Measurements from ENCODE around the gene GOLGA2. TPM values are rescaled to one million over a fixed set of nuclear protein-coding genes. Genes with fewer than 3 reads are reported as not detected.

GOLGA2 gene
- total RNA-seq, 1 donor from 2014 or later: 105 TPM

DNA sequence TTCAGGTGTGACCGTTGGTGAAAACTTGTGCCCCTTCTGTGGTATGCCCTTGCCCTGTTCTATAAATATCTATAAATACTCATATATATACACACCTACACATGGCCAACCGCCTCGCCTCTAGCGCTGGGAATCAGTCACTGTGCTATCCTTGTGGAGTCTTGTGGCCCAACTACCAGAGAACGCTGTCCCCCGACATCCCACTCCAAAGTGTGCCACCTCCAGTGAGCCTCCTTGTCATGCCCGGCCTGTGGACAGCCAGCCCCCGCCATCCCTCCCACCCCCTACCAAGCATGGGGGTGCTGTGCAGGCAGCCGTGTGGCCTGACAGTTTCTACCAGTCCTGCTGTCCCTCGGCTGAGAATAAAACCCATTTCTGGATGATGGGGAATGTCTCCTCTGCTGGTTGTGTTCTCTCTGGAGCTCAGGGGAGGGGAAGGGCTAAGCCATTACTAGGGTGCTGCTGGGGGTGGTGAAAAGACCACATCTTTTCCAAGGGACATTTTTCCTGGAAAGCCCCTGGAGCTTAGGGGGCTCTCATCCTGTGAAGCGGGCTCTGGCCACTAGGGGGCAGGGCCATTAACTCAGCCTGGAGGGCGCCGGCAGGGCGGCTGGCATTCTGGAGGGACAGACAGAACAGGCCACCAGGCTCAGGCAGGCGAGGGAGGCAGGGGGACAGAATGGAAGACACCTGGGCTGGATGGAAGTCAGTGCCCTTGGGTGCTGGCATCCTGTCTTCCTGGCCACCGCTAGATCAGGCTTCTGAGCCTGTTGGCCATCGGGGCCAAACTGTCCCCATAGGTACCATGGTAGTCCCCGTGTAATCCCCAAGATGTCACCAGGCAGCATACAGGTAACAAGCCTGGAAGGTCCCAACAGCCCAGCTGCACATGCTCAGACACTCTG is 20.7 kb downstream of the GOLGA2 start:
- Mint-ChIP-seq H3K4me1 (ENCODE audit: low read depth, unreplicated experiment) (peaks cover 13% of the 10 kb centered on the region), H3K4me3 (ENCODE audit: unreplicated experiment) (no peak overlapping the region), H3K36me3 (ENCODE audit: low read depth, unreplicated experiment) (peaks cover 11% of the 10 kb centered on the region), H3K27me3 (ENCODE audit: low read depth, unreplicated experiment) (no peaks in the 10 kb centered on the region), H3K9me3 (ENCODE audit: unreplicated experiment) (no peaks in the 10 kb centered on the region), H3K27ac (ENCODE audit: unreplicated experiment) (peak overlapping the region; percentile 83)
- Histone ChIP-seq H3K4me2 (ENCODE audit: low read length) (no peak overlapping the region), H3K27me3 (ENCODE audit: insufficient read depth, low read length) (no peaks in the 10 kb centered on the region), H2AFZ (ENCODE audit: low read depth, low read length) (no peak overlapping the region), H3K27ac (ENCODE audit: low read depth, low read length) (no peak overlapping the region), H3K36me3 (ENCODE audit: insufficient read depth, low read length) (peaks cover 20% of the 10 kb centered on the region), H3K4me1 (ENCODE audit: insufficient read depth, low read length) (peaks cover 10% of the 10 kb centered on the region), H3K4me3 (ENCODE audit: insufficient read depth, low read depth, low read length) (no peak overlapping the region), H4K20me1 (ENCODE audit: insufficient read depth, low read length) (peaks cover 48% of the 10 kb centered on the region), H3K9ac (ENCODE audit: low read length) (no peak overlapping the region), H3K9me3 (ENCODE audit: insufficient read depth, low read depth, low read length) (no peaks in the 10 kb centered on the region), H3K79me2 (ENCODE audit: insufficient read depth, low read length) (peaks cover 3% of the 10 kb centered on the region)
- no peak for TF ChIP-seq EZH2 (IDR thresholded peaks at IDR 0.05; ENCODE audit: insufficient read depth, low read length)
- TF ChIP-seq, protein P1, sequence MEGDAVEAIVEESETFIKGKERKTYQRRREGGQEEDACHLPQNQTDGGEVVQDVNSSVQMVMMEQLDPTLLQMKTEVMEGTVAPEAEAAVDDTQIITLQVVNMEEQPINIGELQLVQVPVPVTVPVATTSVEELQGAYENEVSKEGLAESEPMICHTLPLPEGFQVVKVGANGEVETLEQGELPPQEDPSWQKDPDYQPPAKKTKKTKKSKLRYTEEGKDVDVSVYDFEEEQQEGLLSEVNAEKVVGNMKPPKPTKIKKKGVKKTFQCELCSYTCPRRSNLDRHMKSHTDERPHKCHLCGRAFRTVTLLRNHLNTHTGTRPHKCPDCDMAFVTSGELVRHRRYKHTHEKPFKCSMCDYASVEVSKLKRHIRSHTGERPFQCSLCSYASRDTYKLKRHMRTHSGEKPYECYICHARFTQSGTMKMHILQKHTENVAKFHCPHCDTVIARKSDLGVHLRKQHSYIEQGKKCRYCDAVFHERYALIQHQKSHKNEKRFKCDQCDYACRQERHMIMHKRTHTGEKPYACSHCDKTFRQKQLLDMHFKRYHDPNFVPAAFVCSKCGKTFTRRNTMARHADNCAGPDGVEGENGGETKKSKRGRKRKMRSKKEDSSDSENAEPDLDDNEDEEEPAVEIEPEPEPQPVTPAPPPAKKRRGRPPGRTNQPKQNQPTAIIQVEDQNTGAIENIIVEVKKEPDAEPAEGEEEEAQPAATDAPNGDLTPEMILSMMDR (IDR thresholded peaks at IDR 0.05; ENCODE audit: insufficient read depth, low read depth, low read length): peak; percentile 76
- no peak for FAIRE-seq
- no peak for DNase-seq (ENCODE audit: low read depth)

DNA sequence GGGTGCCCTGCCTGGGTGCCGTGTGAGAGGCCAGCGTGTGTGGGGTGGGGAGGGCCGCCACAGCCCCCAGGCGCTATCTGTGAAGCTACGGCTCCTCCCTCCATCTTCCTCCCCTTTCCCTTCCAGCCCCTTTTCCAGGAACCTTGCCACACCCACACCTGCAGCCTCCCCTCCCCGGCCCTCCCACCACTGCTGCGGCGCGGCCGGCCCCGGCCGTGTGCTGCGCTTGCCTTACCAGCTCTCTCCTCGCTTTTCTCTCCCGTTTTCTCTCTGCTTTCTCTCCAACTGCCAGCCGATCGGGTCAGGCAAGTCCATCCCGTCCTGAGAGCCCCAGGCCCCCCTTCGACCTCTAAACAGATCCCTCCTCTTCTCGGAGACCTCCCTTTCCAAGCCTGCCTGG is 21.4 kb downstream of the GOLGA2 start:
- Histone ChIP-seq H3K4me2 (ENCODE audit: low read length) (no peak overlapping the region), H3K9ac (ENCODE audit: low read length) (no peak overlapping the region), H3K27ac (ENCODE audit: low read depth, low read length) (no peak overlapping the region), H3K27me3 (ENCODE audit: insufficient read depth, low read length) (no peaks in the 10 kb centered on the region), H3K36me3 (ENCODE audit: insufficient read depth, low read length) (peaks cover 14% of the 10 kb centered on the region), H3K4me3 (ENCODE audit: insufficient read depth, low read depth, low read length) (no peak overlapping the region), H3K79me2 (ENCODE audit: insufficient read depth, low read length) (peaks cover 3% of the 10 kb centered on the region), H3K9me3 (ENCODE audit: insufficient read depth, low read depth, low read length) (no peaks in the 10 kb centered on the region), H4K20me1 (ENCODE audit: insufficient read depth, low read length) (peaks cover 42% of the 10 kb centered on the region), H2AFZ (ENCODE audit: low read depth, low read length) (no peak overlapping the region), H3K4me1 (ENCODE audit: insufficient read depth, low read length) (peaks cover 10% of the 10 kb centered on the region)
- Mint-ChIP-seq H3K27ac (ENCODE audit: unreplicated experiment) (peak overlapping the region; percentile 83), H3K27me3 (ENCODE audit: low read depth, unreplicated experiment) (no peaks in the 10 kb centered on the region), H3K4me1 (ENCODE audit: low read depth, unreplicated experiment) (peaks cover 13% of the 10 kb centered on the region), H3K9me3 (ENCODE audit: unreplicated experiment) (no peaks in the 10 kb centered on the region), H3K36me3 (ENCODE audit: low read depth, unreplicated experiment) (peaks cover 15% of the 10 kb centered on the region), H3K4me3 (ENCODE audit: unreplicated experiment) (no peak overlapping the region)
- FAIRE-seq: no peak
- no peak for DNase-seq (ENCODE audit: low read depth)
- TF ChIP-seq, protein P1 (IDR thresholded peaks at IDR 0.05; ENCODE audit: insufficient read depth, low read depth, low read length): no peak
- no peak for TF ChIP-seq EZH2 (IDR thresholded peaks at IDR 0.05; ENCODE audit: insufficient read depth, low read length)

DNA sequence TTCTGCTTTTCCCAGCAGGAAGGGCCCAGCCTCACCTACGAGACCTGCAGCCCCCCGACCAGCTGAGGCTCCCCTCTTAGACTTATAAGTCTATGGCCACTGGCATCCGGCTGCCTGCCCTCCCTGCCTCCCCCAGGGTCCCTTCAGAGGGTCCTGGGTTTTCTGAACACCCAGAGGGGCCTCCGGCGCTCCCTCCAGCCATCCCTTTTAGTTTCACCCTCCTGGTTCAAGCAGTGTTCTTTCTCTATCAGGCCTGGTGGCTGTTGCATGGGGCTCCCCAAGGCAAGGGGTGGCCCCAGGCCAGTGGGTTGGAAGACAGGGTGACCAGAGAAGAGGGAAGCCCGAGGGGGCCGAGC is 21.8 kb downstream of the GOLGA2 start:
- Histone ChIP-seq H2AFZ (ENCODE audit: low read depth, low read length) (no peak overlapping the region), H3K4me2 (ENCODE audit: low read length) (no peak overlapping the region), H3K9ac (ENCODE audit: low read length) (no peak overlapping the region), H3K27me3 (ENCODE audit: insufficient read depth, low read length) (no peaks in the 10 kb centered on the region), H3K27ac (ENCODE audit: low read depth, low read length) (no peak overlapping the region), H3K9me3 (ENCODE audit: insufficient read depth, low read depth, low read length) (no peaks in the 10 kb centered on the region), H3K79me2 (ENCODE audit: insufficient read depth, low read length) (peaks cover 3% of the 10 kb centered on the region), H3K4me3 (ENCODE audit: insufficient read depth, low read depth, low read length) (no peak overlapping the region), H3K36me3 (ENCODE audit: insufficient read depth, low read length) (peaks cover 11% of the 10 kb centered on the region), H4K20me1 (ENCODE audit: insufficient read depth, low read length) (peaks cover 38% of the 10 kb centered on the region), H3K4me1 (ENCODE audit: insufficient read depth, low read length) (peaks cover 10% of the 10 kb centered on the region)
- FAIRE-seq (no peak), DNase-seq (ENCODE audit: low read depth) (no peak)
- H3K4me3 Mint-ChIP-seq (ENCODE audit: unreplicated experiment): no peak overlapping the region
- peaks cover 13% of the 10 kb centered on the region for H3K4me1 Mint-ChIP-seq (ENCODE audit: low read depth, unreplicated experiment)
- TF ChIP-seq, protein P1 (IDR thresholded peaks at IDR 0.05; ENCODE audit: insufficient read depth, low read depth, low read length): no peak
- TF ChIP-seq EZH2 (IDR thresholded peaks at IDR 0.05; ENCODE audit: insufficient read depth, low read length): no peak
- no peak overlapping the region for H3K27ac Mint-ChIP-seq (ENCODE audit: unreplicated experiment)
- peaks cover 15% of the 10 kb centered on the region for H3K36me3 Mint-ChIP-seq (ENCODE audit: low read depth, unreplicated experiment)
- no peaks in the 10 kb centered on the region for H3K27me3 Mint-ChIP-seq (ENCODE audit: low read depth, unreplicated experiment)
- no peaks in the 10 kb centered on the region for H3K9me3 Mint-ChIP-seq (ENCODE audit: unreplicated experiment)
